BLaER1 (cell line): ENCODE data around the gene ELMO1.

ENCODE experiments used
- H3K27ac ChIP-seq: shearing (Covaris generic); formaldehyde crosslinking; 2 replicates; pipeline ENCODE4 v1.8.1; 2022
- H3K27me3 ChIP-seq: shearing (Covaris generic); formaldehyde crosslinking; 2 replicates; pipeline ENCODE4 v1.8.1; 2022
- H3K36me3 ChIP-seq: shearing (Covaris generic); formaldehyde crosslinking; 2 replicates; pipeline ENCODE4 v1.8.1; 2022
- H3K4me1 ChIP-seq: shearing (Covaris generic); formaldehyde crosslinking; 2 replicates; pipeline ENCODE4 v1.8.1; 2022
- H3K4me2 ChIP-seq: shearing (Covaris generic); formaldehyde crosslinking; 2 replicates; pipeline ENCODE4 v1.8.1; 2022
- H3K4me3 ChIP-seq: shearing (Covaris generic); formaldehyde crosslinking; 2 replicates; pipeline ENCODE4 v1.8.1; 2022
- H3K9ac ChIP-seq: shearing (Covaris generic); formaldehyde crosslinking; 2 replicates; pipeline ENCODE4 v1.8.1; 2022
- H3K9me3 ChIP-seq: shearing (Covaris generic); formaldehyde crosslinking; 2 replicates; pipeline ENCODE4 v1.8.1; 2022
- H4K20me1 ChIP-seq: shearing (Covaris generic); formaldehyde crosslinking; 2 replicates; pipeline ENCODE4 v1.8.1; 2022
- Cebpa-rat ChIP-seq: shearing (Covaris generic); IDR thresholded peaks from 2 replicates; pipeline ENCODE4 v1.8.1; 2022

ELMO1 gene

GRCh38 chr7:37212556-37212955 lies 236.1 kb downstream of the ELMO1 start:
- Histone ChIP-seq H4K20me1 (peaks cover 6% of the 10 kb centered on the region; the same call in 1 of the 2 replicates), H3K9me3 (no peaks in the 10 kb centered on the region), H3K27me3 (no peaks in the 10 kb centered on the region), H3K36me3 (peaks cover 67% of the 10 kb centered on the region), H3K4me3 (no peak overlapping the region), H3K4me1 (peaks cover 36% of the 10 kb centered on the region), H3K9ac (no peak overlapping the region), H3K27ac (no peak overlapping the region), H3K4me2 (peak overlapping the region; percentile 18)
- no peak for TF ChIP-seq Cebpa-rat

GRCh38 chr7:37212051-37212450 lies 236.6 kb downstream of the ELMO1 start:
- Histone ChIP-seq H3K4me2 (peak overlapping the region; percentile 18; the same call in 1 of the 2 replicates), H3K9me3 (no peaks in the 10 kb centered on the region), H3K4me1 (peaks cover 36% of the 10 kb centered on the region), H3K36me3 (peaks cover 67% of the 10 kb centered on the region), H3K9ac (no peak overlapping the region), H4K20me1 (peaks cover 6% of the 10 kb centered on the region; the same call in 1 of the 2 replicates), H3K27me3 (no peaks in the 10 kb centered on the region), H3K27ac (no peak overlapping the region), H3K4me3 (no peak overlapping the region)
- TF ChIP-seq Cebpa-rat = no peak

GRCh38 chr7:37211097-37211880 lies 237.4 kb downstream of the ELMO1 start:
- H4K20me1 ChIP-seq = peaks cover 6% of the 10 kb centered on the region; the same call in 1 of the 2 replicates
- H3K4me2 ChIP-seq = no peak overlapping the region
- H3K9ac ChIP-seq = no peak overlapping the region
- H3K9me3 ChIP-seq = no peaks in the 10 kb centered on the region
- H3K27me3 ChIP-seq = no peaks in the 10 kb centered on the region
- peaks cover 34% of the 10 kb centered on the region for H3K4me1 ChIP-seq
- peaks cover 60% of the 10 kb centered on the region for H3K36me3 ChIP-seq
- no peak for TF ChIP-seq Cebpa-rat
- no peak overlapping the region for H3K4me3 ChIP-seq
- no peak overlapping the region for H3K27ac ChIP-seq

GRCh38 chr7:37209195-37209594 lies 239.5 kb downstream of the ELMO1 start:
- H3K36me3 ChIP-seq = peaks cover 63% of the 10 kb centered on the region
- peaks cover 39% of the 10 kb centered on the region for H3K4me1 ChIP-seq
- H4K20me1 ChIP-seq = peaks cover 6% of the 10 kb centered on the region; the same call in 1 of the 2 replicates
- TF ChIP-seq Cebpa-rat = no peak
- H3K4me2 ChIP-seq = peak overlapping the region; percentile 36; the same call in 1 of the 2 replicates
- no peak overlapping the region for H3K27ac ChIP-seq
- no peak overlapping the region for H3K9ac ChIP-seq
- H3K27me3 ChIP-seq = no peaks in the 10 kb centered on the region
- H3K9me3 ChIP-seq = peaks cover 7% of the 10 kb centered on the region; the same call in 1 of the 2 replicates
- H3K4me3 ChIP-seq = no peak overlapping the region

GRCh38 chr7:37208528-37208927 lies 240.1 kb downstream of the ELMO1 start:
- Histone ChIP-seq H3K4me2 (peak overlapping the region; percentile 36; the same call in 1 of the 2 replicates), H3K36me3 (peaks cover 64% of the 10 kb centered on the region), H3K9ac (no peak overlapping the region), H3K27me3 (no peaks in the 10 kb centered on the region), H4K20me1 (peaks cover 6% of the 10 kb centered on the region; the same call in 1 of the 2 replicates), H3K4me1 (peaks cover 39% of the 10 kb centered on the region), H3K4me3 (no peak overlapping the region), H3K9me3 (peaks cover 7% of the 10 kb centered on the region; the same call in 1 of the 2 replicates), H3K27ac (0 out of 2 replicates have a peak overlapping the region, but pooled peaks have one; percentile 48)
- TF ChIP-seq Cebpa-rat = no peak

GRCh38 chr7:37206192-37206591 lies 242.5 kb downstream of the ELMO1 start:
- Histone ChIP-seq H3K27ac (no peak overlapping the region), H3K9me3 (peaks cover 7% of the 10 kb centered on the region; the same call in 1 of the 2 replicates), H3K4me2 (no peak overlapping the region), H3K9ac (no peak overlapping the region), H3K36me3 (peaks cover 47% of the 10 kb centered on the region), H3K4me3 (no peak overlapping the region), H4K20me1 (no peaks in the 10 kb centered on the region), H3K27me3 (no peaks in the 10 kb centered on the region), H3K4me1 (peaks cover 23% of the 10 kb centered on the region)
- no peak for TF ChIP-seq Cebpa-rat

- H3K36me3 ChIP-seq = peaks cover 42% of the 10 kb centered on the region
- no peak overlapping the region for H3K4me2 ChIP-seq
- H3K27me3 ChIP-seq = no peaks in the 10 kb centered on the region
- no peak overlapping the region for H3K27ac ChIP-seq
- H3K9ac ChIP-seq = no peak overlapping the region
- no peak for TF ChIP-seq Cebpa-rat
- peaks cover 7% of the 10 kb centered on the region; the same call in 1 of the 2 replicates for H3K9me3 ChIP-seq
- no peaks in the 10 kb centered on the region for H4K20me1 ChIP-seq
- H3K4me1 ChIP-seq = peaks cover 23% of the 10 kb centered on the region
- H3K4me3 ChIP-seq = no peak overlapping the region
Observed at GRCh38 chr7:37205451-37205850, 243.2 kb downstream of the ELMO1 start.

- peaks cover 8% of the 10 kb centered on the region; the same call in 1 of the 2 replicates for H3K4me1 ChIP-seq
- no peak for TF ChIP-seq Cebpa-rat
- H3K9me3 ChIP-seq = peaks cover 7% of the 10 kb centered on the region; the same call in 1 of the 2 replicates
- H3K9ac ChIP-seq = no peak overlapping the region
- H4K20me1 ChIP-seq = no peaks in the 10 kb centered on the region
- H3K4me3 ChIP-seq = no peak overlapping the region
- H3K36me3 ChIP-seq = peaks cover 42% of the 10 kb centered on the region
- H3K4me2 ChIP-seq = no peak overlapping the region
- H3K27ac ChIP-seq = no peak overlapping the region
- no peaks in the 10 kb centered on the region for H3K27me3 ChIP-seq
Observed at GRCh38 chr7:37201876-37202198, 246.8 kb downstream of the ELMO1 start.

- Histone ChIP-seq H3K27ac (no peak overlapping the region), H3K4me1 (peaks cover 8% of the 10 kb centered on the region; the same call in 1 of the 2 replicates), H3K36me3 (peaks cover 48% of the 10 kb centered on the region), H3K4me3 (no peak overlapping the region), H3K9ac (no peak overlapping the region), H3K9me3 (peaks cover 7% of the 10 kb centered on the region; the same call in 1 of the 2 replicates), H3K27me3 (no peaks in the 10 kb centered on the region), H4K20me1 (no peaks in the 10 kb centered on the region), H3K4me2 (no peak overlapping the region)
- no peak for TF ChIP-seq Cebpa-rat
Observed at GRCh38 chr7:37201003-37201875, 247.4 kb downstream of the ELMO1 start.
